Natural killer cell treated with Interleukin-12 subunit alpha and Interleukin-12 subunit beta and Interleukin-15 and Interleukin-18, amount 100 ng/mL, for 72 hours (primary cell): ENCODE data around the gene CARMIL3. TPM values are rescaled to one million over a fixed set of nuclear protein-coding genes. Genes with fewer than 3 reads are reported as not detected.

Source experiments
- ATAC-seq, 2 donors: fragments of 150-1000 bp; cut with Tn5 transposase in 1 of 2; sonication (Bioruptor Pico), chemical (Tn5 transposase) in 1 of 2; 2 replicates each; pipeline ENCODE4 v1.10.0; 2021
- DNase-seq: peaks from one replicate; pipeline ENCODE4 v3.0.0; 2022; ENCODE audit warnings: low spot score
- H3K27ac Mint-ChIP-seq, 2 donors: 1 replicate in 1 of 2; 2 replicates in 1 of 2; pipeline ENCODE4 v1.8.0; 2022; ENCODE audit warnings: mixed read lengths in 2 of 2, mild to moderate bottlenecking in 1 of 2, moderate library complexity in 1 of 2
- H3K27me3 Mint-ChIP-seq, 2 donors: 1 replicate in 1 of 2; 2 replicates in 1 of 2; pipeline ENCODE4 v1.8.0; 2022; ENCODE audit warnings: mixed read lengths in 2 of 2
- H3K36me3 Mint-ChIP-seq: one replicate; pipeline ENCODE4 v1.8.0; 2022; ENCODE audit warnings: mixed read lengths
- H3K4me1 Mint-ChIP-seq, 2 donors: 1 replicate in 1 of 2; 2 replicates in 1 of 2; pipeline ENCODE4 v1.8.0; 2022; ENCODE audit warnings: low read depth in 2 of 2, mixed read lengths in 2 of 2, mild to moderate bottlenecking in 1 of 2
- H3K4me3 Mint-ChIP-seq: one replicate; pipeline ENCODE4 v1.8.0; 2022; ENCODE audit warnings: mixed read lengths
- H3K9me3 Mint-ChIP-seq: 2 replicates; pipeline ENCODE4 v1.8.0; 2022; ENCODE audit warnings: mixed read lengths
- total RNA-seq, 2 donors: library from RNA; stranded (reverse); gene quantifications; one replicate each; pipeline ENCODE4 v1.2.3, GENCODE V29; 2022

The CARMIL3 gene
- total RNA-seq, 2 donors from 2014 or later = 0.10 to 0.50 TPM

DNA sequence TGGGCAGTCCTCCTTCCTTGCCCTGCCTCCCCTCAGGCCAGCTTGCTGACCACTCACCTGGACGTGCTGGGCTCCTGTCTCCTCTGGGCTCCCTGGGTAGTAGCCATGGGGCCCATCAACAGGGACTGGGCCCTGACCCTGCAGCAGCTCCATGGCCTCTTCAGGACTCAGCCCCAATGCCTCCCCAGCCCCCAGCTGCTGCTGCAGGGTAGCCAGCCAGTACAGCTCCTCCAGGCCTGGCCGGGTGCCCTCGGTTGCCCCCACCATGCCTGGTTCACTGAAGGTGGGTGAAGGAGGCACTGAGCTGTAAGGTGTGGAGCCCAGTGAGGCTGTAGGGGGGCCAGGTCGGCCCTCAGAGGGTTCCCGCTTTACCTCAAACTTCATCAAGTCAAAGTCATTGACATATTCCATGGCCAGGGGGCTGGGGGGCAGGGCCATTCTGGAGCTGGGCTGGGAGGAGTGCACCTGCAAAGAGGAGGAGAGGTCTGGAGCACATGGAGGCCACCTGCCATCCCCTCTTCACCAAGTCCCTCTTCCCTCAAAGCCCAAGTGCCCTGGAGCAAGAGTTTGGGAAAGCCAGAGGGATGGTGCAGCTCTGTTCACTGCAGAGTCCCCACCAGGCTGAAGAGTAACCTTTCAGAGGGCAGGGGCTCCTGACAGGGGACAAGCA lies 30.7 kb downstream of the CARMIL3 start:
- H3K4me1 Mint-ChIP-seq = peaks cover 7 to 14% of the 10 kb centered on the region in 2 donors
- H3K9me3 Mint-ChIP-seq = no peaks in the 10 kb centered on the region
- peak overlapping the region; percentile 79 for H3K4me3 Mint-ChIP-seq
- peaks cover 0 to 10% of the 10 kb centered on the region in 2 donors for H3K27me3 Mint-ChIP-seq
- no peak for DNase-seq
- no peak for ATAC-seq
- H3K27ac Mint-ChIP-seq = peak overlapping the region; percentile 33 to 72
- H3K36me3 Mint-ChIP-seq = no peaks in the 10 kb centered on the region

DNA sequence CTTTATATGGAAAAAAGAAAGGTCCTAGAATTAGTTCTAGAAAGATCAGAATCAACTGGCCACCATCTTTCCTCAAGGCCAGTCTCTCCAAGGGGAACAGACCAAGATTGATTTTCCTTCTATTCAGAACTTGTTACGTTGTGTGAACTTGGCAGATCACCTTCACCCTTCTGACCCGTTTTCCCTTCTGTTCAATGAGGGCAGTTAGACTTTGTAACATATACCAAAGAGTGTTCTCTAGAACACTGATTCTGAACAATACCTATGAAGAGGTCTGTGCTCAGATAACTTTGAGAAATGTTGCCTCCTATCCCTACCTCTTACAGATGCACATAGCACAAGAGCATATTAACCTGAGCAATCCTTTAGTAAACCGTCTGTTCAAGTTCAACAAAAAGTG lies 31.7 kb downstream of the CARMIL3 start:
- H3K4me1 Mint-ChIP-seq = peaks cover 7 to 14% of the 10 kb centered on the region in 2 donors
- no peaks in the 10 kb centered on the region for H3K36me3 Mint-ChIP-seq
- no peak overlapping the region for H3K27ac Mint-ChIP-seq
- DNase-seq (no peak), ATAC-seq (no peak)
- peaks cover 0 to 10% of the 10 kb centered on the region in 2 donors for H3K27me3 Mint-ChIP-seq
- H3K4me3 Mint-ChIP-seq = no peak overlapping the region
- H3K9me3 Mint-ChIP-seq = no peaks in the 10 kb centered on the region

DNA sequence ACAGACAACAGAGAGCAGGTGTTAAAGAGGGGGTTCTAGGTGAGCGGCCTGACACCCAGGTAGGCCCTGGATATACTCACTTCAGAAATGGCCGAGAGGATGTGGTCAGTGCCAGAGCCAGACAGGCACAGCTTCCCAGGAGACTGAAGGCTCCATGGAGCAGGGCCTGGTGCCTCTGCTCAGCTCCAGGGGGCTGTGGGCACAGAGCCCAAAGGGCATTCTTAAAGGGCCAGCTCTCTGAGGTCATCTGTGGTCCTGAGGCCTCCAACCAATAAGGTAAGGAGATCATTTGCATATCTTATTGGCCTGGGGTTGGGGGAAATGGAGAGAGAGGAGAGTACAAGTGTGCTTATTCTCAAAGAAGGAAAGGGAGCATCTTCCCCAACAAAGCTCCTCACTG lies 32.6 kb downstream of the CARMIL3 start:
- Mint-ChIP-seq H3K4me1 (peaks cover 7 to 15% of the 10 kb centered on the region in 2 donors), H3K27me3 (peaks cover 0 to 6% of the 10 kb centered on the region in 2 donors), H3K4me3 (no peak overlapping the region), H3K27ac (no peak overlapping the region), H3K9me3 (no peaks in the 10 kb centered on the region), H3K36me3 (no peaks in the 10 kb centered on the region)
- ATAC-seq = no peak
- DNase-seq = no peak

DNA sequence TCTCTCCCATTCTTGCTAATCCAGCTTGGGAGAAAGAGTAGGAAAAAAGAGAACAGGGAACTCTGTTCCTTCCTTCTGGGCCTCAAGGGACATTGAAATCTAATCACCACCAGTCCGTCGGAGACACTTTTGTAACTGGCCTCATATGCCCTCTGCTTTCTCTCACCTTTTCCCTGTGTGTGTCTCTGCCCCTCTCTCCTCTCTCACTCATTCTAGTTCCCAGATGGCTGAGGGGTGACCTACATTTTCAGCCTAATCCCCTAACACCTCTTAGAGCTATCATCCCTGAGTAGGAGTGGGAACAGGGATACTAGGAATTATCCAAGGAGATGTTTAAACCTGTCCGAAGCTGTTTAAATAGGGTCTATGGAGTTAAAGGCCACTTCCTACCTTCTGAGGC lies 33.4 kb downstream of the CARMIL3 start:
- Mint-ChIP-seq H3K4me1 (peaks cover 7 to 15% of the 10 kb centered on the region in 2 donors), H3K27ac (no peak overlapping the region), H3K9me3 (no peaks in the 10 kb centered on the region), H3K27me3 (peaks cover 0 to 3% of the 10 kb centered on the region in 2 donors), H3K4me3 (no peak overlapping the region), H3K36me3 (no peaks in the 10 kb centered on the region)
- ATAC-seq = no peak
- no peak for DNase-seq

DNA sequence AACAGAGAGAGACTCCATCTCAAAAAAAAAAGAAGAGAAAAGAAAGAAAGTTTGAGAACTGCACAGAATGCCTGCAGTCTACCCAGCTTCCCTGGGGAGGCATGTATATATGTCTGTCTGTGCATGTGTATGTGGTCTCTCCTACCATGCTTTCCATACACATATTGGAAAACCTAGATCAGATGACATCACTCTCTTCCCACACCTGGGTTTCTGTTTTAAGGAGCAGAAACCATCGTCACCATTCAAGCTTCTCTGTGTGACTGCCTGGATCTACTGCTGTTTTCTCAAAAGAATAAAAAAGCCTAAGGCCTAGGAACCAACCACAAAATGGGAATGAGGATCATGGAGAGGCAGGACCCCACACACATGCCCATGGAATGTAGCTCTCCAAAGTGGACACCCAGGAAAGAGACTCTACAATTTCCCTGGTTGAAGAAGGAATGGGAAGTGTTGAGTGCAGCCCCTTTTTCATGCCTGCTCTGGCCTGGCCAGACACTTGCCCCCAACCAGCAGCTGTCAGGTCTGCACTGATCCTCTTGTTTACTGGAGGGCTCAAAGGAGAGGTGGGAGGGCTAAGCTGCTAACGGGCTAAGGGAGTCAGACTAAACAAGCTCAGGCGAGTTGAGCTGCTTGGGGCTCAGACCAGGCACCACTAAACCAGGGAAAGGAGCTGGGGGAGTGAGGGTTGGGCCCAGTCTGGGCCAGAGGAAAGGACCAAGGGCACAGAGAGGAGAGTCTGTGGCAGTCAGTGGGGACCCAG lies 34.6 kb downstream of the CARMIL3 start:
- Mint-ChIP-seq H3K9me3 (no peaks in the 10 kb centered on the region), H3K27me3 (peaks cover 0 to 3% of the 10 kb centered on the region in 2 donors), H3K4me1 (peaks cover 10 to 12% of the 10 kb centered on the region in 2 donors), H3K36me3 (no peaks in the 10 kb centered on the region), H3K27ac (no peak overlapping the region), H3K4me3 (no peak overlapping the region)
- ATAC-seq (no peak), DNase-seq (no peak)

GRCh38 chr14:24087004-24087403 lies 35.2 kb downstream of the CARMIL3 start:
- H3K36me3 Mint-ChIP-seq = no peaks in the 10 kb centered on the region
- ATAC-seq = no peak
- H3K27me3 Mint-ChIP-seq = peaks cover 0 to 2% of the 10 kb centered on the region in 2 donors
- DNase-seq = no peak
- H3K9me3 Mint-ChIP-seq = no peaks in the 10 kb centered on the region
- H3K4me3 Mint-ChIP-seq = no peak overlapping the region
- no peak overlapping the region for H3K27ac Mint-ChIP-seq
- H3K4me1 Mint-ChIP-seq = peaks cover 7 to 10% of the 10 kb centered on the region in 2 donors

DNA sequence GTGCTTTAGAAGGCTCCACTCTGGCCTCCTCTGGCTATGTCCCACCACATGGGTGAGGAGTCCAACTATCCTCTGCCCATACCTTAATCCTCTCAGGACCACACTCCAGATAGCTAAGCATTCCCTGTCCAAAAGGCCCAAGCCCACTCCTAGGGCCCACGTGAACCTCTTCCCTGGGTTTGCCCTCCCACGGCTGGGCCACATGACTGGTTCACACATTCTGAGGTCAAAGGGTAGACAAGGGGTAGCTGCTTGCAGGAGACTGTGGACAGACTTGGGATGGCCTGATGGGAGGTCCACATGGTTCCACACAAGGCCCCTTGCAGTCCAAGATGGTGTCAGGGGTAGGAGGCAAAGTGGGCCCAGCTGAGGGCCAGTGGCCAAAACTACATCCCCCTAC lies 36.3 kb downstream of the CARMIL3 start:
- ATAC-seq = no peak
- H3K4me1 Mint-ChIP-seq = peaks cover 5 to 10% of the 10 kb centered on the region in 2 donors
- H3K36me3 Mint-ChIP-seq = no peaks in the 10 kb centered on the region
- no peaks in the 10 kb centered on the region for H3K27me3 Mint-ChIP-seq
- H3K4me3 Mint-ChIP-seq = no peak overlapping the region
- no peak for DNase-seq
- H3K27ac Mint-ChIP-seq = no peak overlapping the region
- H3K9me3 Mint-ChIP-seq = no peaks in the 10 kb centered on the region

- no peaks in the 10 kb centered on the region for H3K36me3 Mint-ChIP-seq
- H3K9me3 Mint-ChIP-seq = no peaks in the 10 kb centered on the region
- DNase-seq (no peak), ATAC-seq (no peak)
- no peak overlapping the region for H3K4me3 Mint-ChIP-seq
- no peaks in the 10 kb centered on the region for H3K27me3 Mint-ChIP-seq
- H3K4me1 Mint-ChIP-seq = peaks cover 16 to 21% of the 10 kb centered on the region in 2 donors
- H3K27ac Mint-ChIP-seq = no peak overlapping the region
Measured at GRCh38 chr14:24089890-24090289, 38.1 kb downstream of the CARMIL3 start.

GRCh38 chr14:24092110-24092504 lies 40.3 kb downstream of the CARMIL3 start:
- peak overlapping the region; percentile 93 for H3K4me3 Mint-ChIP-seq
- H3K27ac Mint-ChIP-seq = peak overlapping the region; percentile 5 to 82
- peaks cover 31 to 37% of the 10 kb centered on the region in 2 donors for H3K4me1 Mint-ChIP-seq
- no peaks in the 10 kb centered on the region for H3K9me3 Mint-ChIP-seq
- no peaks in the 10 kb centered on the region for H3K27me3 Mint-ChIP-seq
- ATAC-seq (no peak), DNase-seq (no peak)
- H3K36me3 Mint-ChIP-seq = no peaks in the 10 kb centered on the region

DNA sequence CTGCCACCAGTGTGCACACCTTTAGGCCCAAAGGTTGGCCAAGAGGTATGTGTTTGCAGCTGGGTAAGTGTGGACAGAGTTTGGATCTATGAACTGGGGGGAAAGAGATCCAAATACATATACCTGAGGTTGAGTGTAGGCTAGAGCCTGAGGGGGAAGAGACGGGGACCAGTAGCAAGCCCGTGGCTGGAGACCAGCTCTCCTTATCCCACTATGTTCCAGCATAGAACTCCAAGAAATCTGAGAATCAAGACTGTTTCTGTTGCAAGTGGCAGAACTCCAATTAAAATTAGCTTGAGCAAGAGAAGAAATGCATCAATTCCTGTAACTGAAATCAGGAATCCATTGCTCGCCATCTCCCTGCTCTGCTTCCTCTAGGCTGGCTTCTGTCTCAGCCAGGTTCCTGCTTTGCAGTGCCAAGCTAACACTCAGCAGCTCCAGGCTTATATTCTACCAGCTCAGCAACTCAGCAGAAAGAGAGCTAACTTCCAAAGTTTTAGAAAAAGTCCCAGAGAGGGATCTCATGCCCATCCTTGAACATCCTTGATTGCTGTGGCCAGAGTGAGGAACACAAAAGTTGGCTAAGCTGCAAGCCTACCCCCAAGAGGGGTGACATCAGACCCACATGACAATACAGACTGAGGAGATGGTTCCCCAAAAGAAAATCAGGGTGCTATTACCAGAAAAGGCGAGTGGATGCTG lies 40.8 kb downstream of the CARMIL3 start:
- peaks cover 31 to 37% of the 10 kb centered on the region in 2 donors for H3K4me1 Mint-ChIP-seq
- DNase-seq (no peak), ATAC-seq (no peak)
- H3K36me3 Mint-ChIP-seq = no peaks in the 10 kb centered on the region
- peak overlapping the region; percentile 93 for H3K4me3 Mint-ChIP-seq
- peak overlapping the region; percentile 82 to 96 for H3K27ac Mint-ChIP-seq
- no peaks in the 10 kb centered on the region for H3K9me3 Mint-ChIP-seq
- no peaks in the 10 kb centered on the region for H3K27me3 Mint-ChIP-seq

DNA sequence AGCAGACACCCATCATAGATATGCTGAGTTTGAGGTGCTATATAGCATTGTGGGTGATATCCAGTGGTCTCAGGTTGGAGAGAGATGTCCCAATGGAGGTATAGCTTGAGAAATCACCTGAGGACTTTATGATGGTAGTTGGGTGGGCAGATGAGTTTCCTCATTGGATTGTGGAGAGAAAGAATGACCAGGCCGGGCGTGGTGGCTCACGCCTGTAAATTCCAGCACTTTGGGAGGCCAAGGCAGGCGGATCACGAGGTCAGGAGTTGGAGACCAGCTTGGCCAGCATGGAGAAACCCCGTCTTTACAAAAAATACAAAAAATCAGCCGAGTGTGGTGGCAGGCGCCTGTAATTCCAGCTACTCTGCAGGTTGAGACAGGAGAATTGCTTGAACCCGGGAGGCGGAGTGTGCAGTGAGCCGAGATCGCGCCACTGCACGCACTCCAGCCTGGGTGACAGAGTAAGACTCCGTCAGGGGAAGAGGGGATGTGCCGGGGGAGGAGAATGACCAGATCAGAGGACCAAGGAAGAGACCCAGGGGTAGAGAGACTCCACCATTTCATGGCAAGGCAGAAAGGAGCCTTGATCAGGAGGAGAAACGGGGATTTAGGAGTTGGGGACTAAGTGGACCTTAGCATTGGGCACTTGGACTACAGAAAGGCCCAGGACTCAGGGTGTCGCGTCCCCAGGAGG lies 41.5 kb downstream of the CARMIL3 start:
- ATAC-seq (no peak), DNase-seq (no peak)
- H3K27ac Mint-ChIP-seq = peak overlapping the region; percentile 82 to 96
- no peaks in the 10 kb centered on the region for H3K36me3 Mint-ChIP-seq
- peaks cover 31 to 37% of the 10 kb centered on the region in 2 donors for H3K4me1 Mint-ChIP-seq
- H3K4me3 Mint-ChIP-seq = peak overlapping the region; percentile 93
- H3K27me3 Mint-ChIP-seq = no peaks in the 10 kb centered on the region
- H3K9me3 Mint-ChIP-seq = no peaks in the 10 kb centered on the region

DNA sequence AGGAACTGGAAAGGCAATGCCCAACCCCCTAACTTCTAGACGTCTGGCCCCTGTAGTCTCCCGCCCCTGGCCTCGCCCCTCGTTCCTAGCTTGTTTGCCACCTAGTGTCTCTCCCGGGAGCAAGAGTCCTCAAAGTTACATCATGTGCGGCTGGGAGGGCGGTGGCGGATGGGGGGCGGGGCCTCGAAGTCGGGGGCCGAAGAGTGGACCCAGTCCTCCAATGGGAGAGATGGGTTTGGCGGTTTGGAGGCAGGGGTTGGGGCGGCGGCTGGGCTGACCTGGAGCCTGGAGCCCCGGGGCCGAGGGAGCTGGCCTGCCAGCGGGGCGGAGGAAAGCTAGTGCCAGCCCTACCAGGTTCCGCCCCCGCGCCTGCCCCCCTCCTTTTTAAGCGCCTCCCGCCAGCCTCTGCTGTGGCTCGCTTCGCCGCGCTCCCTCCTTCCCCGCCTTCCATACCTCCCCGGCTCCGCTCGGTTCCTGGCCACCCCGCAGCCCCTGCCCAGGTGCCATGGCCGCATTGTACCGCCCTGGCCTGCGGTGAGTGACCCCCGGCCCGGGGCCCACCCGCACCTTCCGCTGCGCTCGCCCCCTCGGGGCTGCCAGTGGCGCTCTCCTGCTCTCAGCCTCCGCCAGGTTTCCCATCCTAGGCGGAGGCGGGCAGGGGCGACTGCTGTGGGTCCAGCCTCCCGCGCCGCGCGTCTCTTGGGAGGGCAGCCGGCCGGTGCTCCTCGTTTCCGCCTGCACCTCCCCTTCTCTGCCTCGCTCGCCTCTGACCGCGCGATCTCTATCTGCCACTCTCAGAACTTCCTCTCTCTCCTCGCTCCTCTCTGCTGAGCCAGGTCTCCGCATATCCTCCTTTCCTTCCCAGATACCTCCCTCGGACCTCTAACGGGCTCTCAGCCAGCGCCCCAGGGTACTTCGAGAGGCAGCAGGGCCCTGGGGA lies 42.4 kb downstream of the CARMIL3 start, which contains the start of gene PCK2:
Gene PCK2 (plus strand): TSS at position 411 of the 940 bp plus-strand sequence. CDS start 95 bp downstream, at position 506.
- no peaks in the 10 kb centered on the region for H3K27me3 Mint-ChIP-seq
- H3K36me3 Mint-ChIP-seq = no peaks in the 10 kb centered on the region
- ATAC-seq (peak; percentile 86 to 91), DNase-seq (peak; percentile 90)
- peaks cover 31 to 37% of the 10 kb centered on the region in 2 donors for H3K4me1 Mint-ChIP-seq
- peak within 1 kb of the TSS; percentile 93 for H3K4me3 Mint-ChIP-seq
- peak within 1 kb of the TSS; percentile 94 to 96 for H3K27ac Mint-ChIP-seq
- no peaks in the 10 kb centered on the region for H3K9me3 Mint-ChIP-seq
